HG03520 (cell line): Measurements from ENCODE around the gene OTX1.
A peak's percentile ranks its signal among the peaks of the same experiment; 100 is the strongest.
"Not testable (repeated sequence)": the region's sequence is repeated elsewhere in the genome, so short reads cannot be mapped to it uniquely, and the experiment has no call there.

Source experiments
- ATAC-seq: cut with Tn5 transposase; IDR thresholded peaks from one replicate; pipeline ENCODE4 v1.9.1; 2021; ENCODE audit warnings: mild to moderate bottlenecking, moderate library complexity; ENCODE audit not compliant: unreplicated experiment

OTX1 gene

GRCh38 chr2:63058921-63059792 is 8.5 kb downstream of the OTX1 start:
- no peak for ATAC-seq

DNA sequence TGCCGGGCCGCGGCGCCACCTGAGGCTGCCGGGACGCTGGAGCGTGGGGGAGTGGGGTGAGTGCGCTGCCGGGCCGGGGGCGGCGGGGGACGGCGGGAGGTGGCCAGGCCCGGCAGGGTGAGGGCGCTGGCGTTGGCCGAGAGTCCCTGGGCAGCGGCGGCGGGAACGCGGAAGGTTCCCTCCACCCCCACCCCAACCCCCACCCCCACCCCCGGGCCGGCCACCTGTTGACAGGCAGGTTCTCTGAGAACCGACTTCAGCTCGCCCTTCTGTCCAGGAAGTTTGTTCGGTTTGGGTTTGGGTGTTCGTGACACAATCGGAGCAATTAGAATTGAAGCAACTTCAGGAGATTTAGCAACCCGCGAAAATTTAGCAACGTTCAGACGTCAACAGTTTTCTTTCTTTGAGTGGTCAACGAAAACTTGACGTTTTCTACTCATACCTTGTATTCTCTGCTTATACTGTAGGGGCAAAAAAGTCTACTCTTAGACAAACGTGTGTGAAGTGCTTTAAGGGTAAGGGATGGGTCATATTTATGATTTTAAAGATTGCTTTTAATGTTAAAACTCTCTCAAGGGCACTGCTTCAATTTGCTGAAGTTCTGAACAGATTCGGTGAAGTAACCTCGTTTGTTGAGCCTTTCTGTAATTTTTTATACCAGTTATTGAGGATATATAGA is 9.3 kb downstream of the OTX1 start:
- ATAC-seq, result no peak

DNA sequence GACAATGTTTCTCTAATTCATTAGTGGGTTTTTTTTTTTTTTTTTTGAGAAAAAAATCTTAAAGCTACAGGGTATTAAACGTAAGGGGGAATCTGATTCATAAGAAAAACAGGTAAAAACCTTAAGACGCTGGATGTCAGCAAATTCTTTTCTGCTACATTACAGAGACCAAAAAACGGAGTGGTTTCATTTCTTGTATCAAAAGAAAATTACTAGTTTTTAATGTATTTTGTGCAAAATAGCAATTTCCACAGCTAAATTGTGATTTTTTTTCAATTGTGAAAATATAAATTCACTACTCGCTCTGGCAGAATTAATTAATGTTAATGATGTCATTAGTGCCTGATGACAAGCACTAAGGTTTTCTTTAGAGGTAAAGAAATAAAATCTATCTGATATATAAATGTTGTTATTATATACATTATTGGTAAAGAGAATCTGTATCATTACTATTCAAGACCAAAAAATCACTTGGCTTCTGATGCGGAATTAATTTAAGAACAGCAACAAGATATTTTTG is 9.9 kb downstream of the OTX1 start:
- ATAC-seq, result no peak

DNA sequence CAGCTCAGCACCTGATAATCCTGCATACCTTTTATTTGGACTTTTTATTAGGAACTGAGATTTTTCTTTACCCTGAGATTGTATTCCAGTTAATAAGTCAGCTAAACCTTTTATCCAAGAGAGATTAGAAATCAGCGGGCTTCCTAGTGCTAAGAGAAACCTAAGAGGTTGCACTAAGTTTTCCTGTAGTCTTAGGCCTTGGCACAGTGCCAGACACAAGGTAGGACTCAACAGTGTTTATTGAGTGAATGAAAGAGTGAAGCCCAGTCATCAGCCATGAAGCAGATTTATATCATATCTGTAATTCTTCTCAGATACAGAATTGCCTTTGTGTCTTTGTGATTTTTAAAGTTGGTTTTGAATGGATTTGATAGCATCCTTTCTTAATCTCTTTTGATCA is 13.6 kb downstream of the OTX1 start:
- ATAC-seq, result no peak

DNA sequence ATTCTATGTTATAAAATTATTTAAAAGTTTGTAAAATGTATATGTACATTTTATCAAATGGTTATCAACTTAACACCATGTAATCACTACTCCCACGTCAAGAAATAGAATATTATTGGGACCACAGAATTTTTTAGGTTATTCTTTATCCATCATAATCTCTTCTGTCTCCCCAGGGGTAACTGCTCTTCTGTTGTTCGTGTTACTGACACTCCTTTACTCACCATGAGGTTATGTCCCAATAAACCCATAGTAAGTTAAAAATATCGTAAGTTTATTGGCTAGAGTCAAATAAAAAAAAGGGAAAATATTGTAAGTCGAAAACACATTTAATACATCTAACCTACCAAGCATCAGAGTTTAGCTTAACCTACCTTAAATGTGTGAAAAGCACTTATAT is 14.0 kb downstream of the OTX1 start:
- ATAC-seq, result no peak

DNA sequence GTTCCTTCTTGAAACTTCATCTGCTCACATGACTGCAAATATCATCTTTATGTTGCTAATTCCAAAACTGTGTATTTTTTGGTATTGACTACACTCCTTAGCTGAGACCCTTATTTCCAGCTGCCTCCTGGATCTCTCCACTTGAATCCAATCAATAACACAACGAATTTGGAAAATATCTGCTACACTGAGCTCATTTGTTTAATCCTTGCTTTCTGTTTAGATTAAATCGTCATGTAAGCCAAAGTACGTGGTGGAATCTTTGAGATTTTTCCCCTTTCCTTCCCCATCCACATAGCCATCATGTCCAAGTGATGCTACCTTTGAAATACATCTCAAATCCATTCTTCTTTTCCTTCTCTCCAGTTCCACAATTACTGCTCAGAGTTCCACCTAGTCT is 15.6 kb downstream of the OTX1 start:
- no peak for ATAC-seq

GRCh38 chr2:63066838-63067237 is 16.2 kb downstream of the OTX1 start:
- no peak for ATAC-seq

- no peak for ATAC-seq
These were observed 21.0 kb downstream of the OTX1 start for GRCh38 chr2:63071664-63072063.

- no peak for ATAC-seq
These were observed 23.4 kb downstream of the OTX1 start for GRCh38 chr2:63073994-63074393.

DNA sequence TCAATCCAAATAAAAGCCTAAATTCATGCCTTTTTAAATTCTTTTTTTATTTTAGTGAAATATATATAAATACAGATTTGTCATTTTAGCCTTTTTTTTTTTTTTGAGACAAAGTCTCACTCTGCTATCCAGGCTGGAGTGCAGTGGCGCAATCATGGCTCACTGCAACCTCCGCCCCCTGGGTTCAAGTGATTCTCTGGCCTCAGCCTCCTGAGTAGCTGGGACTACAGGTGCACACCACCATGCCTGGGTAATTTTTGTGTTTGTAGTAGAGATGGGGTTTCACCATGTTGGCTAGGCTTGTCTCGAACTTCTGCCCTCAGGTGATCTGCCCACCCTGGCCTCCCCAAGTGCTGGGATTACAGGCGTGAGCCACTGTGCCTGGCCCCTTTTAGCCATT is 23.8 kb downstream of the OTX1 start:
- not testable (repeated sequence) for ATAC-seq

DNA sequence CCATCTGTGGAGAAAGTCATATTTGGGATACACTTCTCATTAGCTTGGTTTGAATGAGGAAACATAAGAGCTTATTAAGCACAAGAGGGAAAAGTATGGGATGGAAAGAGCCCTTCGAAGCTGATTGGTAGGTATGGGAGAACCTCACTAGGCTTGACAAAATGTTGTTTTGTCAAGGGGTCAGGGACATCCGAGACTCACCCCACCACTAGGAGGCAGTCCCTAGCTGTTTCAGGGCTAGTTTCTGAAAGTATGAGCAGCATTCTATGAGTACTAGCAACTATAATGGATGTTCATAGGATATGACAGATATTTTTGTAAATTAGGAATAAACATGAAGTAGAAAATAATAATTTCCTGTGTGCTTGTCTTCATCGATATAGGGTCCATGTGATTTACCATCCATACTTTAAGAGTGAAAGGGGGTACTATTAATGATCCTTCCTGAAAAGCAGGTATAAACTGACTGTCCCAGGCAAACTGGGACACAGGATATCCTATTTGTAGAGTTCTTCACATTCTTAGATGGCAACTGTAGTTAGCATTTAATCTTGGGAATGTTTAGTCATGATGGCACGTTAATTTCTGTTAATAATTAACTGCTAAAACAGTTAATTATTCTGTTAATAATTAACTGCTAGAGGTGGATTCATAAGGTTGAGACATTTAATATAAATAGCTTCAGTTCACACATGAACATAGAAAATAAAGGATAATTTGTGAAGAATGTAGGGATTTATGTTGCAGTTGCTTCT is 28.4 kb downstream of the OTX1 start:
- peak; percentile 51 for ATAC-seq

- ATAC-seq, result no peak
These were observed 30.8 kb downstream of the OTX1 start for GRCh38 chr2:63081404-63081803.

DNA sequence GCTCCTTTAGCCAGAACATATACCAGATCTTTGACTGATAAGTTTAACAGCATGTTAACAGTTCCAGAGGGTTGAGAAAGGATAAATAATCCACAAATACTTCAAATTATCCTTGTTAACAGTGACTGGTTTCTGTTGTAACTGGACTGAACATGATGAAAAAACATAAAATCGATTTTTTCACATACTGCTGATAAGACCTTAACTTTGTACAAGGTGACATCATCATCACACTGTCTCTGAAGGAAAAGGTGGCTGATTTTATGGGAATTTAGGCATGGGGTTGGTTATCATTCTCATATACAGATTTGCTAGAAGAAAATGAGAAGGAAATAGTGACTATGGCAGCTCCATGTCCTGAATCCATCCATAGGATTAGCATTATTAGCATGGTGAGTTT is 36.1 kb downstream of the OTX1 start:
- ATAC-seq, result no peak

DNA sequence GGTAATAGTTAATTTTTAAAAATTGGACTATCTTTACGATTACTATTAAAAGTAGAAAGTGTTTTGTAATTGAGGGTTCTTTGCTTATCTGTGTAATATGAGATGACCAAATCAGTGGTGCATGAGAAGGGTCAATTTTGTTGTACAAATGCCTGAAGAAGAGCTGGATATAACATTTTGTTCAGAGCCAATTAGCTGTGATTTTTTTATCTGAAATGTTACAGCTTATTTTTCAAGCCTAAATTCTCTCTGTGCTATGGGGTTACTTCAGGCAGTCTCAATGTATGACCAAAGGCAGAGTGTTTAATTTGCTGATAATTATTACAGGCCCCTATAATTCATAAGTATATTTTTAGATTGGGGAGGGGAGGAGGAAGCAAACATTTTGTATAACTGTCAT is 41.8 kb downstream of the OTX1 start:
- no peak for ATAC-seq

DNA sequence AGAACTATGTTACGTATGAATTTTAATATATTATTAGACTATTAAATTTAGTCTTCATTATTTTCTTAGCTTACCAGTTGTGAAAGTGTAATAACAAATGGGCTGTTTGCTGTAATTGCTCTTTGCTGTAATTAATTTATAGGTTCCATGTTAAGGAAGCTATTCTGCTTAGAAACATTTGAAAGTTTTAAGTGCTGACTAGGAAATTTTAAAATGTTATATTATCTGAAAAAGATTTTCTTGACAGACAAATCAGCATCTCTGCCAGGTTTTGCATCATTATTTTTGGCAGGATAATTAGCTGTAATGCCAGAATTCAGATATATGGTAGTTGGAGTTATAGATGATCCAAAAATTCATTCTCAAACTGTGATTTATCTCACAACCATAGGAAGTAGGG is 42.2 kb downstream of the OTX1 start:
- no peak for ATAC-seq

DNA sequence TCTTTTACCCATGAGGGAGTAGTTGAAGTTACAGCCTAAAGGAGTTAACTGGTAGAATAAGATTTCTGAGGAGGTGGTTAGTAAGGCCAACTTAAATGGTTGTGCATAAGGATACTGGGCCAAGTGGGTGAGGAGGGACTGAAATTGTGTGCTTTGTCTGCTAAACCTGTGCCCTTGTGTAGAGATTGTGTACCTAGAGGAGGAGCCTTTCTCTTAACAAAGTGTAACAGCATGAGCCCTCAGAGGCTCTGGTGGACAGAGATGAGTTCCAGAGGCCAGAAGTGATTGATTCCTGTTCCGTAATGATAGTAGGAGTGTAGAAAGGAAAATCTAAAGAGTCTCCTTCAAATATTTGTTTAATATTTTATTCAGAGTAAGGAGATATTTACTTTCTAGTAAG is 42.9 kb downstream of the OTX1 start:
- ATAC-seq, result no peak

DNA sequence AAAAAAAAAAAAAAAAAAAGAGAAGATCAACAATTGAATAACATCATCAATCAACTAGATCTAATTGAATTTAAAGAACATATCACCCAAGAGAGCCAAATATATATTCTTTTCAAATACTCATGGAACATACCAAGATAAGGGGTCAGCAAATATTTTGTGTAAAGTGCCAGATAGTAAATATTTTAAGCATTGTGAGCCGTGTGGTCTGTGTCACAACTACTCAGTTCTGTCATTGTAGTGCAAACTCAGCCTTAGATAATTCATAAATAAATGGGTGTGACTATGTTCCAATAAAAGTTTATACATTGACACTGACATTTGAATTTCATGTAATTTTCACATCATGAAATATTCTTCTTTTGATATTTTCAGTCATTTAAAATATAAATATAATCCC is 45.9 kb downstream of the OTX1 start:
- no peak for ATAC-seq

DNA sequence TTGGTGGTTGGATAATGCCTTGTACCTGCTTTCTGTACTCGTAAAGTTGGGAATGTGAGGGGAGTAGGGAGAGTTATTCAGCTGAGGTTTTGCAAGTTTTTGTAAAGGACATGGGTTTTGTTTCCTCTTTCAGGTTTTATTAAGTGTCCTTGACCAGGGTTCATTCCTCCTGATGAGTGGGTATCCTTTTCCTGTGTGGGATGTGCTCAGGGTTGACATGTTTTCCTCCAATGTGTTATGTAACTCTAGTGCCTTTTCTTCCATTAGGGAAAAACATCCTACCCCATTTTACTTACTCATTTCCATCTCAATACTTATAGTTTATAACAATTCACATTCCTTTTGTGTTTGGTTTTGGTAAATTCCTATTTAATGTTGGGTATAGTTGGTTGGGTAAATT is 48.4 kb downstream of the OTX1 start:
- no peak for ATAC-seq

DNA sequence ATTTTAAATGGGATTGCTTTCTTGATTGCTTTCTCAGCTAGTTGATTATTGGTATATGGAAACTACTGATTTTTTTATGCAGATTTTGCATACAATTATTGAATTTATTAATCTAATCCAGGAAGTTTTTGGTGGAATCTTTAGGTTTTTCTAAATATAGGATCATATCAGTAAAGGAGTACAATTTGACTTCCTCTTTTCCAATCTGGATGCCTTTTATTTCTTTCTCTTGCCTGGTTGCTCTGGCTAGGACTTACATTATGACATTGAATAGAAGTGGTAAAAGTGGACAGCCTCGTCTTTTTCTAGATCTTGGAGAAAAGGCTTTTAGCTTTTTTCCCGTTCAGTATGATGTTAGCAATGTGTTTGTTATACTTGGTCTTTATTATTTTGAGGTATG is 51.3 kb downstream of the OTX1 start:
- no peak for ATAC-seq

DNA sequence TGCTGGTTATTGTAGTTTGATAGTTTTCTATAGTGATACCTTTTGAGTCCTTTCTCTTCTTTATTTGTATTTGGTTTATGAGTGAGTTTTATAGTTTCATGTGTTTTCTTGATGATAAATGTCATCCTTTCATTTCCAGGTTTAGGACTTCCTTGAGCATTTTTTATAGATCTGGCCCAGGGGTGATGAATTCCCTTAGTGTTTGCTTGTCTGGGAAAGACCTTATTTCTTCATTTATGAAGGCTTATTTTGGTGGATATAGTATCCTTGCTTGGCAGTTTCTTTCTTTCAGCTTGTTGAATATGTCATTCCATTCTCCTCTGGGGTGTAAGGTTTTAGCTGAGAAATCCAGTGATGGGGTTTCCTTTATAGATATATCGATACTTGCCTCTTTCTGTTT is 53.9 kb downstream of the OTX1 start:
- no peak for ATAC-seq
